ENCODE results near the gene ZNF169. TPM values are rescaled to one million over a fixed set of nuclear protein-coding genes. Genes with fewer than 3 reads are reported as not detected.
"Not testable (repeated sequence)": the region's sequence is repeated elsewhere in the genome, so short reads cannot be mapped to it uniquely, and the experiment has no call there.

Gene ZNF169
- total and polyA plus RNA-seq, 2 donors: 3.6 to 8.7 TPM

- Histone ChIP-seq H3K4me1 (ENCODE audit: insufficient read depth) (no peaks in the 10 kb centered on the region), H3K27ac (ENCODE audit: low read depth) (no peak overlapping the region), H3K36me3 (ENCODE audit: insufficient read depth) (no peaks in the 10 kb centered on the region), H3K4me3 (ENCODE audit: low read depth, low read length) (no peak overlapping the region)
- no peak for DNase-seq (ENCODE audit: extremely low spot score)
- WGBS: 93% methylated on average over 4 of the region's 4 CpGs
Observed at GRCh38 chr9:94302426-94302825, 43.3 kb downstream of the ZNF169 start.

- Histone ChIP-seq H3K4me1 (ENCODE audit: insufficient read depth) (no peaks in the 10 kb centered on the region), H3K4me3 (ENCODE audit: low read depth, low read length) (no peak overlapping the region), H3K27ac (ENCODE audit: low read depth) (no peak overlapping the region), H3K36me3 (ENCODE audit: insufficient read depth) (no peaks in the 10 kb centered on the region)
- no peak for DNase-seq (ENCODE audit: extremely low spot score)
Observed at GRCh38 chr9:94303321-94303720, 44.2 kb downstream of the ZNF169 start.

GRCh38 chr9:94315034-94315984 lies 56.2 kb downstream of the ZNF169 start:
- WGBS: 94% methylated on average over 6 of the region's 15 CpGs
- DNase-seq (ENCODE audit: extremely low spot score); H3K4me1 ChIP-seq (ENCODE audit: insufficient read depth); H3K36me3 ChIP-seq (ENCODE audit: insufficient read depth); H3K4me3 ChIP-seq (ENCODE audit: low read depth, low read length); H3K27ac ChIP-seq (ENCODE audit: low read depth): not testable (repeated sequence)

GRCh38 chr9:94316236-94316635 lies 57.1 kb downstream of the ZNF169 start:
- not testable (repeated sequence) for H3K27ac ChIP-seq (ENCODE audit: low read depth); H3K36me3 ChIP-seq (ENCODE audit: insufficient read depth); DNase-seq (ENCODE audit: extremely low spot score)

GRCh38 chr9:94317949-94318657 lies 59.0 kb downstream of the ZNF169 start:
- H3K4me1 ChIP-seq (ENCODE audit: insufficient read depth); DNase-seq (ENCODE audit: extremely low spot score); H3K36me3 ChIP-seq (ENCODE audit: insufficient read depth); H3K4me3 ChIP-seq (ENCODE audit: low read depth, low read length); H3K27ac ChIP-seq (ENCODE audit: low read depth): not testable (repeated sequence)
- WGBS: 80% methylated on average over 1 of the region's 10 CpGs

More at GRCh38 chr9:94316236-94316635, 57.1 kb downstream of the ZNF169 start:
- H3K4me1 ChIP-seq (ENCODE audit: insufficient read depth); H3K4me3 ChIP-seq (ENCODE audit: low read depth, low read length): not testable (repeated sequence)
- WGBS: 62% methylated on average over 2 of the region's 5 CpGs

- 84% methylated on average over 8 of the region's 9 CpGs for WGBS
Observed at GRCh38 chr9:94322342-94322940, 63.3 kb downstream of the ZNF169 start.

GRCh38 chr9:94323153-94323798 lies 64.2 kb downstream of the ZNF169 start:
- not testable (repeated sequence) for H3K27ac ChIP-seq (ENCODE audit: low read depth); H3K36me3 ChIP-seq (ENCODE audit: insufficient read depth); H3K4me1 ChIP-seq (ENCODE audit: insufficient read depth); DNase-seq (ENCODE audit: extremely low spot score); H3K4me3 ChIP-seq (ENCODE audit: low read depth, low read length)
- WGBS: 87% methylated on average over 12 of the region's 18 CpGs

More at GRCh38 chr9:94322342-94322940, 63.3 kb downstream of the ZNF169 start:
- DNase-seq (ENCODE audit: extremely low spot score); H3K36me3 ChIP-seq (ENCODE audit: insufficient read depth); H3K4me3 ChIP-seq (ENCODE audit: low read depth, low read length); H3K27ac ChIP-seq (ENCODE audit: low read depth); H3K4me1 ChIP-seq (ENCODE audit: insufficient read depth): not testable (repeated sequence)

- not testable (repeated sequence) for H3K4me3 ChIP-seq (ENCODE audit: low read depth, low read length); DNase-seq (ENCODE audit: extremely low spot score); H3K4me1 ChIP-seq (ENCODE audit: insufficient read depth); H3K27ac ChIP-seq (ENCODE audit: low read depth); H3K36me3 ChIP-seq (ENCODE audit: insufficient read depth)
- WGBS: 70% methylated on average over 15 of the region's 16 CpGs
Observed at GRCh38 chr9:94325583-94325982, 66.5 kb downstream of the ZNF169 start.

- DNase-seq (ENCODE audit: extremely low spot score); H3K4me1 ChIP-seq (ENCODE audit: insufficient read depth); H3K4me3 ChIP-seq (ENCODE audit: low read depth, low read length); H3K27ac ChIP-seq (ENCODE audit: low read depth); H3K36me3 ChIP-seq (ENCODE audit: insufficient read depth): not testable (repeated sequence)
- WGBS: 91% methylated on average over 2 of the region's 5 CpGs
Observed at GRCh38 chr9:94328544-94328943, 69.4 kb downstream of the ZNF169 start, which contains the start of gene NUTM2F. NUTM2F (minus strand) TSS chr9:94328644; CDS start chr9:94328623, 21 bp downstream.

GRCh38 chr9:94336445-94336844 lies 77.3 kb downstream of the ZNF169 start:
- not testable (repeated sequence) for H3K36me3 ChIP-seq (ENCODE audit: insufficient read depth); DNase-seq (ENCODE audit: extremely low spot score); H3K4me1 ChIP-seq (ENCODE audit: insufficient read depth); H3K27ac ChIP-seq (ENCODE audit: low read depth); H3K4me3 ChIP-seq (ENCODE audit: low read depth, low read length)
- 86% methylated on average over 4 of the region's 4 CpGs for WGBS

GRCh38 chr9:94338723-94339122 lies 79.6 kb downstream of the ZNF169 start:
- not testable (repeated sequence) for H3K4me3 ChIP-seq (ENCODE audit: low read depth, low read length); H3K4me1 ChIP-seq (ENCODE audit: insufficient read depth); DNase-seq (ENCODE audit: extremely low spot score); H3K27ac ChIP-seq (ENCODE audit: low read depth); H3K36me3 ChIP-seq (ENCODE audit: insufficient read depth)
- WGBS: 77% methylated on average over 7 of the region's 7 CpGs

GRCh38 chr9:94339657-94340056 lies 80.6 kb downstream of the ZNF169 start:
- not testable (repeated sequence) for H3K27ac ChIP-seq (ENCODE audit: low read depth); DNase-seq (ENCODE audit: extremely low spot score); H3K36me3 ChIP-seq (ENCODE audit: insufficient read depth); H3K4me3 ChIP-seq (ENCODE audit: low read depth, low read length); H3K4me1 ChIP-seq (ENCODE audit: insufficient read depth)
- 94% methylated on average over 6 of the region's 6 CpGs for WGBS

GRCh38 chr9:94340750-94341149 lies 81.7 kb downstream of the ZNF169 start:
- not testable (repeated sequence) for H3K4me1 ChIP-seq (ENCODE audit: insufficient read depth); H3K36me3 ChIP-seq (ENCODE audit: insufficient read depth)

More at GRCh38 chr9:94340750-94341149, 81.7 kb downstream of the ZNF169 start:
- 93% methylated on average over 5 of the region's 6 CpGs for WGBS
- DNase-seq (ENCODE audit: extremely low spot score); H3K4me3 ChIP-seq (ENCODE audit: low read depth, low read length); H3K27ac ChIP-seq (ENCODE audit: low read depth): not testable (repeated sequence)
